Smooth muscle cell (in vitro differentiated cells): ENCODE data around the gene IQCE. TPM values are rescaled to one million over a fixed set of nuclear protein-coding genes. Genes with fewer than 3 reads are reported as not detected.
A peak's percentile ranks its signal among the peaks of the same experiment; 100 is the strongest.

ENCODE experiments used
- DNase-seq: peaks from one replicate; lab custom pipeline; 2025; ENCODE audit not compliant: unreplicated experiment; lab: John Stamatoyannopoulos, UW
- H2AFZ ChIP-seq: fragments of 200-600 bp; sonication (generic); 2 replicates; pipeline ENCODE4 v1.6.0; 2016; ENCODE audit warnings: antibody characterized with exemption, low read depth, mild to moderate bottlenecking
- H3F3A ChIP-seq: fragments of 200-600 bp; sonication (generic); 2 replicates; pipeline ENCODE4 v1.6.0; 2017; ENCODE audit warnings: antibody characterized with exemption, low read depth
- H3K27ac ChIP-seq: fragments of 200-600 bp; sonication (generic); 2 replicates; pipeline ENCODE4 v1.5.1; 2016; ENCODE audit warnings: low read depth, mild to moderate bottlenecking
- H3K27me3 ChIP-seq: fragments of 200-600 bp; sonication (generic); 2 replicates; pipeline ENCODE4 v1.6.1; 2016; ENCODE audit warnings: low read depth, mild to moderate bottlenecking
- H3K36me3 ChIP-seq: fragments of 200-600 bp; sonication (generic); 2 replicates; pipeline ENCODE4 v1.5.1; 2016; ENCODE audit warnings: low read depth
- H3K4me1 ChIP-seq: fragments of 200-600 bp; sonication (generic); 2 replicates; pipeline ENCODE4 v1.5.1; 2016; ENCODE audit warnings: low read depth
- H3K4me2 ChIP-seq: fragments of 200-600 bp; sonication (generic); 2 replicates; pipeline ENCODE4 v1.6.0; 2016; ENCODE audit warnings: mild to moderate bottlenecking
- H3K4me3 ChIP-seq: fragments of 200-600 bp; sonication (generic); 2 replicates; pipeline ENCODE4 v1.5.1; 2016; ENCODE audit warnings: mild to moderate bottlenecking
- H3K79me2 ChIP-seq: fragments of 200-600 bp; sonication (generic); 2 replicates; pipeline ENCODE4 v1.6.0; 2016; ENCODE audit warnings: low read depth, mild to moderate bottlenecking
- H3K9ac ChIP-seq: fragments of 200-600 bp; sonication (generic); 2 replicates; pipeline ENCODE4 v1.6.0; 2016; ENCODE audit warnings: low read depth
- H3K9me3 ChIP-seq: fragments of 200-600 bp; sonication (generic); replicated peaks from 2 replicates; pipeline ENCODE4 v1.5.1; 2016; ENCODE audit warnings: low read depth
- H4K20me1 ChIP-seq: fragments of 200-600 bp; sonication (generic); 2 replicates; pipeline ENCODE4 v1.6.0; 2016; ENCODE audit warnings: low read depth
- WGBS: methylation state at CpG from one replicate; pipeline ENCODE4 v1.1.7; 2016; ENCODE audit warnings: low lambda C conversion rate; 5-methylcytosine and 5-hydroxymethylcytosine counted together
- polyA plus RNA-seq: library from polyadenylated mRNA; unstranded; fragments of >200 nt; fragmentation: Nextera tagmentation; extraction: Ambion mirVana; gene quantifications from 2 replicates; pipeline ENCODE4 v1.2.1, GENCODE V29; 2016
- total RNA-seq: library from RNA; depleted of rRNA; stranded (reverse); fragments of >200 nt; gene quantifications from 2 replicates; pipeline ENCODE4 v1.2.3, GENCODE V29; 2014
- TF ChIP-seq, protein P1 (sequence below): fragments of 200-600 bp; sonication (generic); IDR thresholded peaks from 2 replicates; pipeline ENCODE4 v1.5.1; 2017; ENCODE audit warnings: borderline replicate concordance, mild to moderate bottlenecking, antibody characterized with exemption; ENCODE audit not compliant: insufficient read depth, poor library complexity, severe bottlenecking

IQCE gene
- total and polyA plus RNA-seq, 2 experiments from 2014 or later = 5.8 to 12.7 TPM

DNA sequence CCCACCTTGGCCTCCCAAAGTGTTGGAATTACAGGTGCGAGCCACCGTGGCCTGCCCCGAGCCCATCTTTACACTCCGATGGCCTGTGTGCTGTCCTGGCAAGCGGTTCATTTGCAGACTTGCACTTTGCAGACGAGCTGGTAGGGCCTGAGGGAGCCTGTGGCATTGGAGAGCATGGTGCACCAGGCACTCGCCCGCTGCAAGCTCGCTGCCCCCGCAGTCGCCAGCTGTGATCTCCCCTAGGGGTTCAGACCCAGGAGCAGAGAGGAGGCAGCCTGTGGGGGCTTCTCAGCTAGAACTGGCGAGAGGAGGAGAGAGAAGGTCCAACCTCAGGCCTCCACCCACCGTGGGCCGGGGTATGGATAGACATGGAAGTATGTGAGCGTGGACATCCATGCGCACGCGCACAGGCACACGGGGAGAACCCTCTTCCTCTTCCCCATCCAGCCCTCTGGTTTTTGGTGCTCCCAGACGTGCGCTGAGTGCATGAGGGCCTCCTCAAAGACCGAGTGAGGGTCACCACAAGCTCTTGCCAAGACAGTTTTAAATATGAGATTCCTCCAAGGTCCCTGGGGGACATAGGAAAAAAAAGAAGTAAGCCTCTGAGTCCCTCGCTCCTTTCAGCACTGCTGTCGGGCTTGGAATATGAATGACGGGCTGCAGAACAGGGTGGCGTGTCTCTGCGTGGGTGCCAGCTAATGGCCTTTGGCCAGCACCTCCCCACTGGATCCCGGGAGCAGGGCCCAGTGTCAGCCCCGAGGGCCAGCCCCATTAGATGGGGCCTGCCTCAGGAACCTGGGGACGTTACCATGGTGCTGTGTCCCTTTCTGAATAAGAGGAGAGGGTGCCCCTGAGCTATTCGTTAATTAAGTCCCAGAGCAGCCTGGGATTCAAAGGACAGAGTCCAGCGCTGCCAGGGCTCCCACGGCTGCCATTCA is 57.9 kb downstream of the IQCE start:
- H3K4me1 ChIP-seq = peaks cover 16% of the 10 kb centered on the region
- 85% methylated on average over 33 of the region's 33 CpGs for WGBS
- H3K36me3 ChIP-seq = no peaks in the 10 kb centered on the region
- H3F3A ChIP-seq = peaks cover 7% of the 10 kb centered on the region
- H3K4me2 ChIP-seq = peak overlapping the region; percentile 8
- no peak overlapping the region for H3K27ac ChIP-seq
- H3K9ac ChIP-seq = no peak overlapping the region
- no peaks in the 10 kb centered on the region for H3K79me2 ChIP-seq
- H2AFZ ChIP-seq = no peak overlapping the region
- H3K4me3 ChIP-seq = no peak overlapping the region
- DNase-seq = no peak
- H3K27me3 ChIP-seq = no peaks in the 10 kb centered on the region
- TF ChIP-seq, protein P1, sequence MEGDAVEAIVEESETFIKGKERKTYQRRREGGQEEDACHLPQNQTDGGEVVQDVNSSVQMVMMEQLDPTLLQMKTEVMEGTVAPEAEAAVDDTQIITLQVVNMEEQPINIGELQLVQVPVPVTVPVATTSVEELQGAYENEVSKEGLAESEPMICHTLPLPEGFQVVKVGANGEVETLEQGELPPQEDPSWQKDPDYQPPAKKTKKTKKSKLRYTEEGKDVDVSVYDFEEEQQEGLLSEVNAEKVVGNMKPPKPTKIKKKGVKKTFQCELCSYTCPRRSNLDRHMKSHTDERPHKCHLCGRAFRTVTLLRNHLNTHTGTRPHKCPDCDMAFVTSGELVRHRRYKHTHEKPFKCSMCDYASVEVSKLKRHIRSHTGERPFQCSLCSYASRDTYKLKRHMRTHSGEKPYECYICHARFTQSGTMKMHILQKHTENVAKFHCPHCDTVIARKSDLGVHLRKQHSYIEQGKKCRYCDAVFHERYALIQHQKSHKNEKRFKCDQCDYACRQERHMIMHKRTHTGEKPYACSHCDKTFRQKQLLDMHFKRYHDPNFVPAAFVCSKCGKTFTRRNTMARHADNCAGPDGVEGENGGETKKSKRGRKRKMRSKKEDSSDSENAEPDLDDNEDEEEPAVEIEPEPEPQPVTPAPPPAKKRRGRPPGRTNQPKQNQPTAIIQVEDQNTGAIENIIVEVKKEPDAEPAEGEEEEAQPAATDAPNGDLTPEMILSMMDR = no peak
- no peaks in the 10 kb centered on the region for H3K9me3 ChIP-seq
- no peaks in the 10 kb centered on the region for H4K20me1 ChIP-seq

DNA sequence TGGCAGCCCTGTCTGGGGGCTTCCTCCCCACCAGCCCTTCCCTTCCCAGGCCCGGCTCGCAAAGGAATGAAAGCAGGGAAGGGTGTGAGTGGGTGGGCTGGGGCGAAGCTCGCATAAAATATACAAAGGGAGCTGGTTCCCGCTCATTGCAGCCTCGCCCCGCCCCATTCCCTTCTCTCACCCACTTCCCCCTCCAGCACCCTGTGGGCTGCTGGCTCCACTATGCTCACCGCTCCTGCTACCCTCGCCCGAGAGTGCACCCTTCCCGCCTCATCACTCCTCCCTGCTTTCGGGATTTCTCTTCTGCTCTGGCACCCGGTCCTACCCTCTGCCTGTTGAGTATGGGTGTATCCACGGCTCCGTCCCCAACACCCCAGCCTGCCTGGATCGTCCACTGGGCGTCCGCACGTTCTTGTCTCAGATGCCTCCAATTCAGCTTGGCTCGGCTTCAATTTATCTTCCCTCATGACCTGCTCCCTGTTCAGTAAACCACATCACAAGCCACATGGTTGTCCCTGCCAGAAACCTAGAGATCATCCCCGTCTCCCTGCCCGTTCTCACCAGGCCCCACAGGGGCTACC is 58.6 kb downstream of the IQCE start:
- Histone ChIP-seq H3K4me2 (peak overlapping the region; percentile 8), H4K20me1 (no peaks in the 10 kb centered on the region), H3K4me3 (no peak overlapping the region), H3K9me3 (no peaks in the 10 kb centered on the region), H3K9ac (no peak overlapping the region), H3K4me1 (peaks cover 21% of the 10 kb centered on the region), H3K27me3 (no peaks in the 10 kb centered on the region), H3K79me2 (no peaks in the 10 kb centered on the region), H3K27ac (no peak overlapping the region), H2AFZ (no peak overlapping the region), H3K36me3 (no peaks in the 10 kb centered on the region), H3F3A (peaks cover 12% of the 10 kb centered on the region)
- TF ChIP-seq, protein P1 = no peak
- DNase-seq = no peak
- 45% methylated on average over 22 of the region's 22 CpGs for WGBS

DNA sequence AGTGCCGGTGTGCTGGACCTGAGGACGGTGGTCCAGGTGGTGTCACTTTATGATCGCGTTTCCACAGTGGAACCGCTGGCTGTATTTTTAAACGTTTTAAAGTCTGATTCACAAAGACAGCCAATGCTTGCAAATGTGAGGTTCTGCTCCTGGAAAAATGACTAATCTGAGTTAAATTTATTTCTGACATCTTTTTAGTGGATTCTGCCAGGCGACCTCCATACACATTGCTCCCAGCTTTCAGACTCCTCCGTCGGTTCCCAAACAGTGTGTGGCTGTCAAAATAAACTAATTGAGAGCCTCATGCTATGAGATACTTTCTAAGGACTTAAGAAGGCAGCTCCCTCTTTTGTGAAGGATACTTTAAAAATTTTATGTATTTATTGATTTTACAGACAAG is 60.3 kb downstream of the IQCE start:
- Histone ChIP-seq H2AFZ (no peak overlapping the region), H3K4me1 (peaks cover 21% of the 10 kb centered on the region)
- 65% methylated on average over 9 of the region's 9 CpGs for WGBS

More for the DNA sequence above, 60.3 kb downstream of the IQCE start:
- Histone ChIP-seq H3K27ac (peak overlapping the region; percentile 14), H3K36me3 (no peaks in the 10 kb centered on the region), H3K9ac (no peak overlapping the region), H3F3A (peaks cover 9% of the 10 kb centered on the region), H3K9me3 (no peaks in the 10 kb centered on the region), H3K4me2 (no peak overlapping the region), H4K20me1 (no peaks in the 10 kb centered on the region), H3K4me3 (no peak overlapping the region), H3K79me2 (no peaks in the 10 kb centered on the region), H3K27me3 (no peaks in the 10 kb centered on the region)
- no peak for DNase-seq
- TF ChIP-seq, protein P1 = no peak
